Measurements from ENCODE around the gene CACNA2D4.

The CACNA2D4 gene

DNA sequence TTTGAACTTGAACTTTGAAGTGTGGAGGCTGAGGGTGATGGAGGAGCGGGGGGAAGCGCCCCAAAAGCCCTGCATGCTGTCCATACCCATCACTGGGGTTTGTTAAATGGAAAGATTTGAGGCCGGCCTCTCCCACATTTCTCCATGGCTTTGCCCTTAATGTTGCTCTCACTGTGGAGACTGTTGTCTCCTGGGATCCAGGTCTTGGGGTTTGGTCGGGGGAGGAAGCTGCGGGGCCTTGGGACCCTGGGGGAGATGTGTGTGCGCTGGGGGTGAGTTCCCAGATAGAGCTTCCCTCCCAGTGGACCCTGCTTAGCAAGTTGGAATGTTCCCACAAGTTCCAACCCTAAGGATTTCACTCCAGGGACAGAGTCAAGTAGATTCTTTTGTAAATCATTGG, 126.0 kb downstream of the CACNA2D4 start:
- TF ChIP-seq POLR2A (IDR thresholded peaks at IDR 0.05; ENCODE audit: low read depth, low read length), result no peak
- DNase-seq (ENCODE audit: insufficient read length, low spot score) (no peak), FAIRE-seq (no peak)

DNA sequence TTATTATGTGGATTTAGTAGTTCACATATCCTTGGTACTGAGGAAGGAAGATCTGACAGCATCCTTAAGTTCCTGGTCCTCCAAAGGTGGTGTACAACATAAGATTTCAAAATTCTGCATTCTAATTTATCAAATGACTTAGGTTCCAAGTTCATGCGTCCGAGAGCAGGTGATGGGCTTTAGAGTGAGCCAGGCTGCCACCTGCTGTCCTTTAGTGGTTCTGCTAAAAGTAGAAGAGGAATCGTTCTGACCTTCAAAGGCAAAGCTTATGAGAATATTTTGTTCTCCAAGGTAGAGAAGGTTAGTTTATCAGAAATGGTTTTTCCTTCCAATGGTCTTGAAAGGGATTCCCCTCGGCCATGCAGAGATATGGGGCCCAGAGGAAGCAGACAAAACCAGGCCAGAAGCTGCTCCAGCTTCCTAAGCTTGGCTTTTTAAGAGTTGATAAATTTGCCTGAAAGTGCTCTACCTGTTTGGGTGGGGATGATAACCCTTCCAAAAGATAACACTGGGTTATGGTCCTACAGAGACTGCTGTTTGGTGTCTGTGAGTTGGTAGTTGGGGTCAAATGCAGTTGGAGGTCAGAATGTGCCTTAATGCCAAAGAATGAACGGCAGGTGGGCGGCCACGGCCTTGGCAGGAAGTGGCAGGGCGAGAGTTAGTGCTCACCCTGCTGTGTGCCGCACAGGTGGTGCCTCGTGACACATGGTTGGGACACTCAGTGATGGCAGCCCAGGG, 127.2 kb downstream of the CACNA2D4 start:
- DNase-seq (ENCODE audit: insufficient read length, low spot score), result no peak
- FAIRE-seq, result no peak
- TF ChIP-seq POLR2A (IDR thresholded peaks at IDR 0.05; ENCODE audit: low read depth, low read length), result no peak

DNA sequence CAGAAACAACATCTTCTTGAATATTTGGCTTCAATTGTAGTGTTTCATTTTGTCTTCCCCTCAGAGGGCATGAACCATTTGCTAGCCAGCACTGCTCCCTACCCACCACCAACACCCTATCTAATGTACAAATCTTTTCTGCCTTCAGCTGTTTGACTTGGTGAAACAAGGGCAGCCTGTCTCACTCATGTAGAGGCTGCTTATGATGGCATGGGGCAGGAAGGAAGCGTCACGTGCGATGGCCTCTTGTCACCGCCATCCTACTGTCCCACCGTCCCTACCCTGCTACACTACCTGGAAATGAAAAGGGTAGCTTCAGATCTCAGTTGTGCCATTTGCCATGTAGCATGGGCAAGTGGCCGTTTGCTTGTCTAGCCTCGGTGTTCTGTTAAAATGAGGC, 128.0 kb downstream of the CACNA2D4 start:
- no peak for DNase-seq (ENCODE audit: insufficient read length, low spot score)
- FAIRE-seq, result no peak
- TF ChIP-seq POLR2A (IDR thresholded peaks at IDR 0.05; ENCODE audit: low read depth, low read length), result no peak

DNA sequence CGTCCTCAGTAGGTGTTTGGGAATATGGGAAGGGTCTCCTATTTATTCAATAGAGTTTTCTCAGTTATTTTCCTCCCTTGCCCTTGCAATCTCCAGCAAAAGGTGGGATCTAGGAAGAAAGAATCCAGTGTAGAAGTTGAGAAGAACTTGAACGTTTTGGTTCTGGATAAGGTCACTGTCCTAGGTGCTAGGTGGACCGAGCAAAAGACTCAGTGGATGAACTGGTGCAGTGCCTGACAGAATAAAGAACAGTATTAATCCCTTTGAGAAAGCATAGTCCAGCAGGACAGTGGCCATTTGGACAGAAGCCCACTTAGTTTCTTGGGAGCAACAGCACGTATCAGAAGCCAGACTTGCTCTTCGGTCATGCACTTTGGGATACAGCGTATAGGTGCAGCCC, 130.7 kb downstream of the CACNA2D4 start:
- no peak for TF ChIP-seq POLR2A (IDR thresholded peaks at IDR 0.05; ENCODE audit: low read depth, low read length)
- FAIRE-seq (no peak), DNase-seq (ENCODE audit: insufficient read length, low spot score) (no peak)

DNA sequence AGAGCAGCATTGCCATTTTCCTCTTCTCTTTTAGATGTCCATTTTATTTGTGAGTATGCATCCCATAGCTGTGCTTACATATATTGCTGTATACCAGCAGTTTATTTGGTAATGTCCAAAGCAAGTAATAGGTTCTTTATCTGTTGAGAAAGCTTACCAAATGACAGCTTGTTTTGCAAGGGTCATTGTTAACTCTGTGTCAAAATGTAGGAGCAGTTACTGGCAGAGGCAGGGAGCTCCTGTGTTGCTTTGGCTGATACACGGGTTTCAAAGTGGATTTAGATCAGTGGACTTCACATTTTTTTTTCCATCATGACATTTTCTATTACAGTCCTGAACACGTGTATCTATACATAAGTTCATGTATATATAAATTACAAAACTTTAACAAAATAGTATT, 136.2 kb downstream of the CACNA2D4 start:
- TF ChIP-seq POLR2A (IDR thresholded peaks at IDR 0.05; ENCODE audit: low read depth, low read length), result no peak
- FAIRE-seq (peak; percentile 30), DNase-seq (ENCODE audit: insufficient read length, low spot score) (no peak)

DNA sequence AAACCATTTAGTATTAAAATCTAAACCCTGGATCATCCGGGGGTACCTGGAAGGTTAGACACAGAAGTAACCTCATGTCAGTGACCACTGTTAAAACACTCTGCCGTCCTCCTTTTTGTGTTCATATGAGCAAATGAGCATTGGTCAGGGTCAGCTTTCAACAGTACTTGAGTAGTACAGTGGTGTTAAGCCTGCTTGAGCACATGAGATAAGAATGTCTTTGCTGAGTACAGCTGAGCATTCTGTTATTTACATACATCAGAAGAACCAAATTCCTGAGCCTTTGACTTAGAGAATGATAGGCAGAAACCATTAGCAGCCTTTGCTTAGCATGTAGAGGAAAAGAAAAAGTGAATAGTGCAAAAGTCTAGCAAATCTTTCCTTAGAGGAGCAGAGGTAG, 136.7 kb downstream of the CACNA2D4 start:
- no peak for TF ChIP-seq POLR2A (IDR thresholded peaks at IDR 0.05; ENCODE audit: low read depth, low read length)
- DNase-seq (ENCODE audit: insufficient read length, low spot score) (no peak), FAIRE-seq (peak; percentile 43)

DNA sequence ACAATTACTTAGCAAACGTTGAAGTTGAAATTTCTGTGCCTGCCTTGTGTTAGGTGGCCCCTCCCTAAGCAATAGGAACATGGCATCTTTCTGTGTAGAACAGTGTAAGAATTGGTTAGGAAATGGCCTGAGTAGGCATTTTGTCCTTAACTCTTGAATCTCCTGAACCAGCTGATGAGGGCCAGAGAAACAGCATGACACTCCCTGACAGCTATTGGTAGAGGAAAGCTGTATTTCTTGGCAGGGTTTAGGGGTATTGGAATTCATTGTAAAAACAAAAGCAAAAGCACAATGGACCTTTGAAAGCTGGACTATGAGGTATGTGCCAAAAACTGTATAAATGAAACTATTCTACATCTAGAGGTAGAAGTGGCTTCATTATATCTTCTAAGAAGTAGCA, 138.7 kb downstream of the CACNA2D4 start:
- TF ChIP-seq POLR2A (IDR thresholded peaks at IDR 0.05; ENCODE audit: low read depth, low read length), result no peak
- FAIRE-seq, result peak; percentile 84
- DNase-seq (ENCODE audit: insufficient read length, low spot score), result no peak

DNA sequence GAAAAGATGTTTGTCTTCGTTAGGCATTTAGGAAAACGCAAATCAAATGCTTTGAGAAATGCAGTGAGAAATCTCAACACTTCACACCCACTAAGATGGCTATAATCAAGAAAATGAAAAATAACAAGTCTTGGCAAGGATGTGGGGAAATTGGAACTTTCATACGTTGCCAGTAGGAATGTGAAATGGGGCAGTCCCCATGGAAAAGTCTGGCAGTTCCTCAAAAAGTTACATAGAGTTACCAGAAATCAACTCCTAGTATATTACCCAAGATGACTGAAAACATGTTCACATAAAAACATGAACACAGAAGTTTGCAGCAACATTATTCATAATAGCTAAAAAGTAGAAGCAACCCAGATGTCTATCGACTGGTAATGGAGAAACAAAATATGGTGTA, 139.5 kb downstream of the CACNA2D4 start:
- DNase-seq (ENCODE audit: insufficient read length, low spot score) (no peak), FAIRE-seq (no peak)
- TF ChIP-seq POLR2A (IDR thresholded peaks at IDR 0.05; ENCODE audit: low read depth, low read length), result no peak

DNA sequence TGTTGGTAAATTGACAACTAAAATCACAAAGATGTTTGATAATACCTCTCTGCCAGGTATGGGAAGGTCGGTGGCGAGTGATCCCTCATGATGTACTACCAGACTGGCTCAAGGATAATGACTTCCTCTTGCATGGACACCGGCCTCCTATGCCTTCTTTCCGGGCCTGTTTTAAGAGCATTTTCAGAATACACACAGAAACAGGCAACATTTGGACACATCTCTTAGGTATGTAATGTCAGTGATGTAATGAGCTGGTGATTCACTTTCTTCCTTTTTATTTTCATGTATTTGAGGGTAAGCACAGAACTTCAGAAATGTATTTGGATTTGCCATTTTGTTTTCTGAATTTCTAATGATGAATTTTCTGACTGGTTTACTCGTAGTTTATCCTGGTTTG, 140.7 kb downstream of the CACNA2D4 start:
- FAIRE-seq, result peak; percentile 96
- DNase-seq (ENCODE audit: insufficient read length, low spot score), result no peak
- TF ChIP-seq POLR2A (IDR thresholded peaks at IDR 0.05; ENCODE audit: low read depth, low read length), result no peak

DNA sequence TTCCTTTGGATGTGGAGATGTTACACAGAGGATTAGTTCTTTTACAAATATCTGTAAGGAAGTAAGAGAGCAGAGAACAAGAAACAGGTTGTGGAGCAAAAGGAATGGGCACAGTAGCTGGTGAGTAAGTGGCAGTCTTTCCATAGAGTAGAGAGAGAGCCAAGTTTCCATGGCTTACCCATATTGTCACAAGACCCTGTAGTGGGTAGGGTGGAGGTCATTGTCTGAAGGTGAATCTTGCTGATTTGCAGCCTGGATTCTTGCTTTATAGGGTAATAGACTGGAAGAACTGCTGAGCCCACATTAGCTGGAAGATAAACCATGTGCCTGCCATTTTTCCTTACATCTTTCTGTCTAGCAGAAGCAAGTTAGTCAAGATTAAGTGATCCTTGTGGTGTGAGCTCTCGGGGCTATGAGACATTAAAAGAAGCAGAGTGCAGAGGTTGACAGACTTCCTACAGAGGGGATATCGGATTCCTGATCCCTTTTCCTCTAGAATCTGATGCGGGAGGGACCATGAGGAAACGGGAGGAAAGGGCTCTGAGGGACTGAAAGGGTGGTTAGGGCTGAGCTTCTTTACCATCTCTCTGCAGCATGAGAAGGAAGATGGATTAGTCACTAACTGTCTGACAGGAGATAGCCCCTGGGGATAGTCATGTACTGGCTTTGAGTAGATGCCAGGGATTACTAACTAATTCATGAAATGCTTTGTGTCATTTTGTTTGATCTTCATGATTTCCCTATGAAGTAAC, 142.1 kb downstream of the CACNA2D4 start:
- TF ChIP-seq POLR2A (IDR thresholded peaks at IDR 0.05; ENCODE audit: low read depth, low read length), result no peak
- DNase-seq (ENCODE audit: insufficient read length, low spot score) (no peak), FAIRE-seq (peak; percentile 97)

DNA sequence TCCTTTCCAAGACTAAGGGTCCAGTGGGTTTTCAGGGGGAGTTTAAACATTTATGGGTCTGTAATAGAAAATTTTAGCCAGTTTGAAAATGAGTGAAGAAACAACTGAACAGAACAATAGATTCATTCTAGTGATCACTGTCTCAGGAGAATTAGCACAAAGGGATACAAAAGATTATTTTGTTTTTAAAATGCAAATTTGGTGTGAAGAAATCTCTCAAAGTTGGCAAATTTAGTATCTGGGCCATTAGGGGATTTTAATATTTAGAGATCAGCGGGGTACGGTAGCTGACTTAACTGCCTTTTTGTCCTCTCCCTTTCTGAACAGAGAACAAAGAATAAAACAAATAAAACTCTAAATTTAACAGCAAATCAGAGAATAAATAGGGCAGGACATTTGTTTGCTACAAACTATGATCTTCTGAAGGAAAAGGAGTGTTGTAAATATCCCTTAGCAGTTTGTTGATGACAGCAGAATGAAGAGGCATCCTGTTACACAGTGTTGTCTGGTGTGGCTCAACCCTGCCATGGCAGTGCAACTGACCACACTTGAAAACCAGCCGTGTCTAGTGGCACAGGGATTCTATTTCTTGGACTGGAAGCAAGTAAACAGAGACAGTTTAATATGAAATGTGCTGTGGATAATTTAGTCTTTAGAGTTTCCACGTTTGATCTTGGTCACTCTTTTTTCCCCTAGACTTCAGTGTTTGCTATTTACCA, 144.4 kb downstream of the CACNA2D4 start:
- FAIRE-seq (no peak), DNase-seq (ENCODE audit: insufficient read length, low spot score) (no peak)
- no peak for TF ChIP-seq POLR2A (IDR thresholded peaks at IDR 0.05; ENCODE audit: low read depth, low read length)

DNA sequence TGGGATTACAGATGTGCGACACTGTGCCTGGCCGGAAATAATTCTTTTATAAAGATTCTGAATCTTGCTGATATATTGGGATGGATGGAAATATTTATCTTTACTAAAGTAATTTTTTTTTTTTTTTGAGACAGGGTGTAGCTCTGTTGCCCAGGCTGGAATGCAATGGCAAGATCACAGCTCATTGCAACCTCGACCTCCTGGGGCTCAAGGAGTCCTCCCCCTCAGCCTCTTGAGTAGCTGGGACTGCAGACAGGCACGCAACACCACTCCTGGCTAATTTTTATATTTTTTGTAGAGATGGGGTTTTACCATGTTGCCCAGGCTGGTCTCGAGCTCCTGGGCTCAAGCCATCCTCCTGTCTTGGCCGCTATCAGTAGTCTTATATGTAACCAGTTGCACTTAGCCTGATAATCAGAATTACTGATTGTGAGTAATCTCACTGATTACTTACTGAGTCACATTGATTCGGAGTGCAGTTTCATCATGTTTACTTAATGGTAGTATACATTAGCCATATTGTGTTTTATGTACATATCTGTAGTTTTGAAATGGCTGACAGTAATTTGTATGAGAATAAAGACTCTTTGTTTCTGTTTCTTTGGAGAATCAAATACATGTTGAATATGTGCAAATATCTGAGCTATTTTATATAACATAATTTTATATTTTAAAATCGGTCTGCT, 148.5 kb downstream of the CACNA2D4 start:
- DNase-seq (ENCODE audit: insufficient read length, low spot score), result no peak
- FAIRE-seq, result peak; percentile 71
- TF ChIP-seq POLR2A (IDR thresholded peaks at IDR 0.05; ENCODE audit: low read depth, low read length), result no peak

DNA sequence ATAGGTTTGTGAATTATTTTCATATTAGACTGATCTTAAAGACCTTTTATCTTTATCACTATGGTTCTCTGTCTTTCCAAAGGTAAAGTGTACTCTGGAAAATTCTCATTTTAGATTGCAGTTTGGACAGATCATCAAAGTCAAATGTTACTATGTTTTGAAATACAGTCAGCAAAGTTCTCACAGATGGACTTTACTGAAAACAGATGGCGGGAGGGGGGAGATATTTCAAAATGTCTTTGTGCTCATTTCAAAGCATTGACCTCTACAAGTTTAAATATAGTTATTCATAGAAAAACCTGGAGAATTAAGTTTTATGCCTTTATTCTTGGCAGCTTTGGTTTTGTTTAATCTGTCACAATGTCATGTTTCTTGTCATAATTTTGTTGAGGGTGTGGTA, 149.8 kb downstream of the CACNA2D4 start:
- no peak for DNase-seq (ENCODE audit: insufficient read length, low spot score)
- no peak for FAIRE-seq
- no peak for TF ChIP-seq POLR2A (IDR thresholded peaks at IDR 0.05; ENCODE audit: low read depth, low read length)

All from H54 (cell line).